Embryonic facial prominence (tissue), 1 donor: ENCODE results near the gene UNC13B.

Experiments
- DNase-seq: peaks from one replicate; pipeline ENCODE4 v3.0.0-alpha.2; 2016; ENCODE audit errors: extremely low spot score

UNC13B gene

DNA sequence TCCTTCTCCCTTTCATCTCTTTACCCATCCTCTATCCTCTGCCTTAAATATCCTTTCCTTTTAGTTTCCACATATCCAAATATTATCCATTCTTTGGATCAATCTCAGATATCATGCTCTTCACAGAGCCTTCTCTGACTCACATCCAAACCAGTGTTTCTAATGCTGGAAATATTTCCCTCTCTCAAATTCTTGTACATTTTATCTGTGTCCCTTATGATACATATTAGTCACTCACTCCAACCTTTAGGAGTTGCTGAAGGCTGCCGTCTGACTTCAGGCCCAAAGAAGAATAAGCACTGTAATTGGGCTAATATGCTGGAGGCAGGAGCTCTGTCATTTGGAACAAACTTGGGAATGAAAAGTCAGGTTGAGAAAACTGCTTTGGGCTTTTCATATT is 171.7 kb downstream of the UNC13B start:
- no peak for DNase-seq

GRCh38 chr9:35335164-35335563 is 173.4 kb downstream of the UNC13B start:
- no peak for DNase-seq

- no peak for DNase-seq
Measured at GRCh38 chr9:35338086-35338485, 176.3 kb downstream of the UNC13B start.

DNA sequence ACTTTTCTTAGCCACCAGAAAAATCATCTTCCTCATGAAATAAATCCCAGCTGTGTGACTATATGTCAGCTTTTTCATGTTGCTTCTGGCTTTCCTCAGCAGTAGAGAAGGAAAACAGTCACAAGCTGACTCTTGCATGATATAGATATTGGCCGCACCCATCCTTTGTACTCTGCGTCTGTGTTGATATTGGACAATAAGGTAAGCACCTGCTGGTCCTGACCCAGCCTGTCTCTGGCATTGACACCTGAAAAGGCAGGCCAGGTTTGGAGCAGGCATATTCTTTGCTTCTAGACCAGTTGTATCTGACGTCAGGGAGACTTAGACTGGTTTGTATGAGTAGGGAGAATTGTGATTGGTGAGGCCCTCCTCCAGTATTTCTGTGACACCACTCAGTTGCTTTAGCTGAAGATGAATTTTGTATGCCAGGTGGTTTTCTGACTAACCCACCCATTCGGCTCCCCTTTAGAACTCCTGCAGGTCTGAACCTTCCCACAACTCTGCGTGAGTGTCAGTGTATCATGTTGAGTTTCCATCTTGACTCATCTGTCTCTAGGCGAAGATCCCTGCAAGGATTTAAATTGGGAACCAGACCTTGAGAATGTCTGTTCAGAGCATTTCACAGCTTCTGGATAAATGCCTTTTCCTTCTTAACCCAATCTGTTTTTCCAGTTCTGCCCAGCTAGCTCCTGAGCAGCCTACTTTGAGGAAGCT is 176.9 kb downstream of the UNC13B start:
- DNase-seq, result no peak

DNA sequence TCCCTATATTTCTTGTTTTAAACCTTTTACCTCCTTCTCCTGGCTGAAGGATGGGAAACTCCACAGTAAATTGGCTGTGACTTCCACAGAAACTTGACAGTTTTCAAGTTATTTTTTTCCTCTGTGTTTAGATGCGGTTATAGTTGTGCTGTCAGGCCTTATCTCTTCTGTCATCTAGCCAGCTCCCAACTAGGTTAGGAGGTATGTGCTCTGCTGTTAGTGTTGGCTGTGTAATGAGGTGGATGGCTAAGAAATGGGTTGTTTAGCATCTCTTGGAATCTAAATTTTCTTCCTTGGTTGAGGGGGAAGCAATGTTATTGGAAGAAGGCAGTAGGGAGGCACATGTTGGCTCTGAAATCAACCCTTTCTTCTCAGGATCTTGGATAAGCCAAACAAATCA is 178.2 kb downstream of the UNC13B start:
- no peak for DNase-seq

DNA sequence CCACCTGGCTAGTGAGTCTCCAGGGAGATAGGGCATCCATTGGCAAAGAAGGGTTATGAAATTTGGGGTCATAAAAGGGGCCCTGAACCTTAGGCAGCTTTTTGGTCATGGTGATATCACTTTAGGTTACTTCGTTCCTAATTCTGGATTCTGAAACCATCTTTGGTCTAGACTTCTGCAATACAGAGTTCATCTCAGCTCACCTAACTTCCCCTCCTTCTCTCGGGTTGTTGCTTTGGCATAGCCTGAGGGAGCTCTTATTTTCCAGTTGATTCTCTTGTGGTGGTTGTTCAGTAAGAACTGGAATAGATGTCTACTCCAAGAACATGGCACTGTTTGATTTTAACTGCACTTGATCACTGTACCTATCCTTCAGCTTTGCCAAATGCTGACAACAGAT is 179.2 kb downstream of the UNC13B start:
- no peak for DNase-seq

DNA sequence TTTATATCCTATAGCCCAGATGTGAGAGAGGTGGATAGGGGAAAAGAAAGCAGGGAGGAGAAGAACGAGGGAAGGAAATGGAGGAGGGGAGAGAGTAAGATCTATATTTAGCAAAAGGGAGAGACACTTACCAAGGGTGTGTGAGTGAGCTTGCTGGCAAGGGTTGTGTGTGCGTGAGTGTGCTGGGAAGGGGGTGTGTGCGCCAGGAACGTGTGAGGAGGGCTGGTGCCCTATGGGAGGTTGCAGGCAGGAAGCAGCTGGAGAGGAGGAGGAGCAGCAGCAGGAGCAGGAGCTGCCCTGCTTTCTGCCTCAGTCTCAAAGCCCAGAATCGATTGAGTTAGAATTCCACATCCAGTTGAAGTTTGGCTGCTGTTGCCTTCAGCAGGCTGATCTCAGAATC is 179.8 kb downstream of the UNC13B start:
- peak; percentile 43 for DNase-seq

DNA sequence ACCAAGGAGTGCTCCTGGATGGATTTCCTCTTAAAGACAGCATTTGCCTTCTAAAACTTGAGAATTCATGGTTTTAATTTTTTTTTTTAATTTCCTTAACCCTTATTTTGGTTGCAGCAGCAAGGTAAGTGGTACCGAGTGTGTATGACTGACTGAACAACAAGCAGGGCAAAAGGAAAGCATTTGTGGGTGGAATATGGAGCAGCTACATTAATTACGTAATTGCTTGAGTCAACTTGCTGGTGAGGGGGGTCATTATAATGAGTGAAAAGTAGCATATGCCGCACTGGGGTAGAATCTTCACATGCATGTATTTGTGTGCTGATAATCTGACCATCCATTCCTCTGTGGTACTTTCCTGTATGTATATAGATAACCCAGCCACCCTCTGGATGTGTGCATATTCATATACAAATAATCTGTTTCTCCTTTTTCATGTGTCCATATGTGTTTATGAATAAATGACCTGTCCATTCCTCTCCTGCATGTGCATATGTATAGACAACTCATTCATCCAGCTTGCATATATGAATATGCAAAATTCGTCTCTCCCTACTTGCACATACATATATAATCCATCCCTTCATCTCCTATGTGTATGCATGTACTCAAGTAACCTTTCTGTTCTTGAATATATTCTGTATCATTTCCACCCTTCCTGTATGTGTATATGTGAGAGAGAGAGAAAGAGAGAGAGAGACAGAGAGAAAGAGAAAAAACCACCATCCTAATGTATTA is 180.6 kb downstream of the UNC13B start:
- no peak for DNase-seq

DNA sequence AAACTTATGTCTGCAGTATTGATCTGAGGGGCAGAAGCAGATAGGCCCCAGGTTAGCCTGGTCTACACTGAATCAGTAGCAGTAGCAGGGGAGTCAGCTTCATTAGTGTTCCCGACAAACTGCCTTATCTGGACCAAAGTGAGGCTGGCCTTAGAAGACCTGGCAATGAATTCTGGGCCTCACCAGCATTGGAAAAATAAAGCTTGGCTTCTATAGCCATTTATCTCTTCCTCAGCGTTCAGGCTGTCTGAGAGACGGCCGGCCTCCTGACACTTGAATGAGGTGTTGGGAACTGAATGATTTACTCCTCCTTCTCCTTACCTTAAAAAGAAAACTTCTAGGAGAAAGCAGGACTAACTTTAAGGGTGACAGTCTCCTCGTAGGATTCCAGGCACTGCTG is 186.3 kb downstream of the UNC13B start:
- no peak for DNase-seq

- no peak for DNase-seq
Measured at GRCh38 chr9:35349287-35349990, 187.6 kb downstream of the UNC13B start.

DNA sequence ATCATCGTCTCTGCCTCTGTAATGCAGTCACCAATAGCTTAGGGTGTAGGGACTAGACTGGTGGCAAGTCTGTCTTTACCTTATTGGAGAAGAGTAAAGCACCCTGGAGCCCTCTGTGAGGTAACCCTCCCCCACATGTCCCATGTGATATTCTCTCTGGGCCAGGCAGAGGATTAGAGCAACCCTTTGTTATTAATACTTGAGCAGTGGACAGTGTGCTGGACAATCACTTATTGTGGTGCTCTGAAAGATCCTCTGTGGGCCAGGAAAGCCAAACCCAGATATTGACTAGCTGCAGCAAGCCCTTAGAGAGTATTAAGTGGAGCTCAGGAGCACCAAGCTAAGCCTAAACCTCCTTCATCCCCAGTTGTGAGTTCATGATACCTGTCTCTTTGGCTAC is 188.4 kb downstream of the UNC13B start:
- DNase-seq, result no peak

GRCh38 chr9:35350827-35351549 is 189.2 kb downstream of the UNC13B start:
- no peak for DNase-seq

GRCh38 chr9:35353731-35354365 is 192.0 kb downstream of the UNC13B start:
- no peak for DNase-seq

DNA sequence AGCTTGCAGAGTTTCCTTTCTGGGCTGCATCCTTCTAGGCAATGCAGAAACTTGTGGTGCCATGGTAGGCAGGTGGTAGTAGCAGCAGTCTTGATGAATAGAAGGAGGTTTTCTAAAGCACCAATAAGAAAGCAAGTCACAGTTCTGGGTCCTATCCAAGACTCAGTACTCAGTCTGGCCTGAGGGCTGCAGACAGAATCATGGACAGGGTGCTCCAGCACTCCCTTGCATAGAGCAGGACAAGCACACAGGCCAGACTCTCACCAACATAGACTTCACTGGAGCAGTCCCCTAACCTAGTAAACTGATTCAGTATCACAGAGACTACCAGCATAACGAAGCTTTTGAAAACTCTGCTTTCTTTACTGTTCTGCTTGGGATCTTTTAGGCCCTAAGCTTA is 194.1 kb downstream of the UNC13B start:
- DNase-seq, result no peak

DNA sequence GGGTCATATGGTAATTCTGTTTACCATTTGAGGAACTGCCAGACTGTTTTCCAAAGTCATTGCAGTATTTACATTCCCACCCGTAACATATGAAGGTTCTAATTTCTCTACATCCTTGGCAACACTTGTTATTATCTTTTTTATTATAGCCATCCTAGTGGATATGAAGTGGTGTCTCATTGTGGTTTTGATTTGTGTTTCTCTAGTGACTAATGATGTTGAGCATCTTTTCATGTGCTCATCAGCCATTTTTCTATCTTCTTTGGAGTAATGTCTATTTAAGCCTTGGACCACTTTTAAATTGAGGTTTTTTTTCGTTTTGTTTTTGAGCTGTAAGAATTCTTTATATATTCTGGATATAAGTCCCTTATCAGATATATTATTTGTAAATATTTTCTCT is 195.3 kb downstream of the UNC13B start:
- DNase-seq, result no peak

DNA sequence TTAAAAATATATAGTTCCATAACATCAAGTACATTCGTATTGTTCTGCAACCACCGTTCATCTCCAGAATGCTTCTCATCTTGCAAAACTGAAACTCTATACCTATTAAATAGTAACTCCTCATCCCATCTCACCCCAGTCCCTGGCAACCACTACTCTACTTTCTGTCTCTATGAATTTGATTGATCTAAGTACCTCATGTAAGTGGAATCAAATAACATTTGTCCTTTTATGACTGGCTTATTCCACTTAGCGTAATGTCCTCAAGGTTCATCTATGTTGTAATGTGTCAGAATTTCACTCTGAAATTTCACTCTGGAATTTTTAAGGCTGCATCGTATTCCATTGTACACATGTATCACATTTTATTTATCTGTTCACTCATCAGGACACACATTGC is 196.0 kb downstream of the UNC13B start:
- no peak for DNase-seq

GRCh38 chr9:35364817-35365585 is 203.2 kb downstream of the UNC13B start:
- no peak for DNase-seq

DNA sequence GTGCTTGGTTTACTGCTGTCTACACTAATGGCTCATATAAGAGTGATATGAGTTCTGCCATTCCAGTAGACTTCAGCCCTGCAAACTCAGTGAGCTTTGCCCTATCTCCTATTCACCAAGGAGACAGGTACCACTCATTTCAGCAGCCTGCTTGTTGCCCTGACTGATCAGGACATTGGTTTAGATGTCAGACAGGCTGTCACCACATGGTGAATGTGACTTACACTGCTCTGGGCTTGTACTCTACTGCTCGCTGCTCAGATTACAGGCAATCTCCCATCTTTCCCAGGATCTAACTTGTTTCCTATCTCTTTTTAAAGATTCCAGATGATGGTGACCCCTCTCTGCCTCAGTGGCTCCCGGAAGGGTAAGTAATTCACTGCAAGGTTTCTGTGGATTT is 204.8 kb downstream of the UNC13B start:
- no peak for DNase-seq

DNA sequence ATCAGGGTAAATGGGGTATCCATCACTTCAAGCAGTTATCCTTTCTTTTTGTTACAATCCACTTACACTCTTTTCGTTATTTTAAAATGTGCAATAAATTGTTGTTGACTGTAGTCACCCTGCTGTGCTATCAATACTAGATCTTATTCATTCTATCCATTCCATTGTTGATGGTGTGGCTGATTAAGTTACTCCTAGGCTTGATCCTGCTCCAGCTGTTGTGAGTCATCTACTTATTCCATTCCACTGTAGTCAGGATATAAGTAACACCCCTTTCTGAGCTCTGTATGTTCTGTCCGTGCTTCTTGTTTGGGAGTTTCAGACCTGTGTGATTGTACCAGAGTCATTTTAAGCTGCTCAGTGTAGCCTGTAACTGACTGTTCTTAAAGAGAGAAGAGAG is 205.6 kb downstream of the UNC13B start:
- no peak for DNase-seq

- no peak for DNase-seq
Measured at GRCh38 chr9:35370241-35370640, 208.4 kb downstream of the UNC13B start.

DNA sequence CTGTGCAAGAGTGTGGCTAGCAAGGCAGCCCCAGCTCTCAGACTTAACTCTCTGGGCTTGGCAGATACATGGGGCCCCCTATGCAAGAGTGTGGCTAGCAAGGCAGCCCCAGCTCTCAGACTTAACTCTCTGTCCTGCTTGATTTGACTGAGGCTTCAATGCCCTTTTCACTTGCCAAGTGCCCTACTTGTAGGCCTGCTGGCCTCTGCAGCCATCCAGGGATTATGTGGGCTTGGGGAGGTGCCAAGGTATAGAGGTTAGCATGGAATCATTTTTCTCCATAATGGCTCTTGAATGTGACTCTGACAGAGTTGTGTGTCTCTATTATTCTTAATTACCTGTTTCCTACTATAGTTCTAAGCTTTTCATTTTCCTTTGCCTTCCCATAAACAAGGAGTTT is 212.6 kb downstream of the UNC13B start:
- no peak for DNase-seq
